Endometrium (tissue), 2 donors: ENCODE results near the gene TFEB.
"Not testable (repeated sequence)": the region's sequence is repeated elsewhere in the genome, so short reads cannot be mapped to it uniquely, and the experiment has no call there.

Experiments used
- FAIRE-seq: peaks from 2 replicates; lab custom pipeline; 2012; peaks lifted over from hg19 to GRCh38; lab: Jason Lieb, UNC
- donor health status: control.
- donor health status: control.

TFEB gene

GRCh38 chr6:41735427-41736185, at the start of gene TFEB:
Gene TFEB, minus strand, starts transcription at chr6:41735608. Its CDS starts 44,395 bp downstream, at chr6:41691213.
- FAIRE-seq = no peak

DNA sequence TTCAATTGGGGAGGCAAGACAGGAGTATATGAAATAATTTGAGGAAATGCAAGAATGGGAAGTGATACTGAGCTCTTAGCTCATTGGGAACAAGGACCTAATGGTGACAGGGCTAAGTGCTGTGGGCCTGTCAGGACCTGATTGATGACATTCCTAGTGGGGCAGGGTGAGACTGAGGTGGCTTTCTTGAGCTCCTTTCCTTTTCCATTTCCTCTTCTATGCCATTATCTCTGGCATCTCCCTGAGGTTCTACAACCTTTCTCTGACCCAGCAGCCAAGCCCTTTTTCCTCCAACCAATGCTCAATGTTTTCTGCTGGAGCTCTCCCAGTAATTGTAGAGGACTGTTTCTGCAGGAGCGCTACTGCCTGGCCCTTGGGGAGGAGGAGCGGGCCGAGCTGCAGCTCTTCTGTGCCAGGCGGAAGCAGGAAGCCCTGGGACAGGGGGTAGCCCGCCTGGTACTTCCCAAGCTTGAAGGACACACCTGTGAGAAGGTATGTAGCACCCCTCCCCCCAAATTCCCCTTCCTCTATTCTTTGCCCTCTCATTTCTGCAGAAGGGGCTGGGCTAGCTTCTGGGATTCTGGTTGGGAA, 49.3 kb upstream of the TFEB start:
- FAIRE-seq = no peak

- no peak for FAIRE-seq
Observed at GRCh38 chr6:41783106-41783780, 47.8 kb upstream of the TFEB start.

GRCh38 chr6:41781366-41781730, 45.9 kb upstream of the TFEB start:
- no peak for FAIRE-seq

DNA sequence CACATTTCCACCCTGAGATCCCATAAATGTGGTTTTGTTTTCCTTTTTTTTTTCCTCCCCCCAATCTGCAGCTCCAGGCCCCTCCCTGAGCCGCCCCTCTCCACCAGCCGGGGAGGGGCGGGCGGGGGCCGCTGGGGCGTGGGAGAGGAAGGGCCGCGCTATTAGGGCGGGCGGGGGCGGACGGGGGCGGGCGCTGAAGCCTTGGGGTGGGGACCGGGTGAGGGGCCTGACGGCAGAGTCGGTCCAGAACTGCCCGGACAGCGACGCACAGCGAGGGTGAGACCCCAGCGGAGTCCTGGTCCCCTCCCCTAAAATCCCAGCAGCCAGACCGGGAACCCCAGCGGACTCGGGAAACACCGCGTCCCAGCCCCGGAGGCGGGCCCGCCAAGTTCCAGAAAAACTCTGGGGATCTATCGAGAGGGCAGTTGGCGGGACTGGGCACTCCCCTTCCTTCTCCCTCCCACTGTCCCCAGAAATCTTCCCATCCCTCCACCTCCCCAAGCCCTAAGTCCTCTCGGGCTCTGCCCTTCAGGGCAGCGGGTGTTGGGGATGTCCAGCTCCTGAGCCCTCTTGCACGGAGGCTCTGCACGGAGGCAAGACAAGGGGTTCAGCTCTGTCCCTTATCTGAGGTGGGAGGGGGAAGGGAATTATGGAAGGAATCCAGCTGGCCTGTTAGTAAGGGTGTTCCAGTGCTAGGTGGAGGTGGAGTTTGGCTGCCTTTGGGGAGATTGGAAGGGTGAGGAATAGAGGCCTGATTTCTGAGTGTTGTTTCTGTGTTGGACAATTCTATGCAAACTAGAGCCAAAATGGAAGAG, 45.4 kb upstream of the TFEB start, which contains the start of gene PRICKLE4:
TSS of gene PRICKLE4 (plus strand) at position 232 of the 815 bp plus-strand sequence. CDS start 2,692 bp downstream, outside the sequence.
- FAIRE-seq = no peak

- no peak for FAIRE-seq
Observed at GRCh38 chr6:41779788-41780550, 44.6 kb upstream of the TFEB start, which contains the start of gene FRS3. Gene FRS3, minus strand, starts transcription at chr6:41779900. Its CDS starts 2,913 bp downstream, at chr6:41776987.

DNA sequence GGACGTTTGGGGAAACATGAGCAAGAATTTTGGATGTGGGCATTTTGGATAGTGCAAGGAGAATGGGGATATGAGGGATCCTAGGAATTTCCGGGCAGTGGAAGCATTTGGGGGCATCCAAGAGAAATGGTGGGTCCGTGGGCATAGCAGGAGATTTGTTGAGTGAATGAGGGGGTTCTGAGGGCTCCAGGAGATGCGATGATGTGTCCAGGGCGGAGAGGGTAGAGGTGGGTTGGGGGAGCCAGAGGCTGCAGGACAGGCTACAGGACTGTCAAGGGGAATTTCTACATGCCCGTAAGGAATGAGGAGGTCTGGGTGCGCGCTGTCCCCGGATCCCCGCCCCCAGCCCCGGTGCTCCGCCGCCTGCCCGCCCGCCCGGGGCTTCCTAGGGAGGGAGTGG, 43.9 kb upstream of the TFEB start:
- no peak for FAIRE-seq

DNA sequence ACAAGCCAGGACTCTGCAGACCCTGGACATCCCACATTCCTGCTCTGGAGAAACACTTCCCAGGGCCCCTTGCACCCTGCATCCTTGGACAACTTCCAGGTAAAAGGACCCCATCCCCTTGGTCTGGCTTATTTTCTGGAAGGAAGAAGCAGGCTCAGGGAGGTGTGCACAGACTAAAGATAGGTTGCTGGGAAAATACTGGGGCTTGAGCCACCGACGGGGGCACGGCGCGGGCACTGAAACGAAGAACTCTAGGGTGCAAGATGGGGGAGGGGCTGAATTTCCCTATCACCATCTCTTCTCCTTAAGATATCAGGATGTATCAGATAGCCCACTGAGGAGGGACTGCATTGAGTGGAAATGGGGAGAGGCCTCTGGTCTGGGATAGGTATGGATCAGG, 43.5 kb upstream of the TFEB start:
- FAIRE-seq = no peak

DNA sequence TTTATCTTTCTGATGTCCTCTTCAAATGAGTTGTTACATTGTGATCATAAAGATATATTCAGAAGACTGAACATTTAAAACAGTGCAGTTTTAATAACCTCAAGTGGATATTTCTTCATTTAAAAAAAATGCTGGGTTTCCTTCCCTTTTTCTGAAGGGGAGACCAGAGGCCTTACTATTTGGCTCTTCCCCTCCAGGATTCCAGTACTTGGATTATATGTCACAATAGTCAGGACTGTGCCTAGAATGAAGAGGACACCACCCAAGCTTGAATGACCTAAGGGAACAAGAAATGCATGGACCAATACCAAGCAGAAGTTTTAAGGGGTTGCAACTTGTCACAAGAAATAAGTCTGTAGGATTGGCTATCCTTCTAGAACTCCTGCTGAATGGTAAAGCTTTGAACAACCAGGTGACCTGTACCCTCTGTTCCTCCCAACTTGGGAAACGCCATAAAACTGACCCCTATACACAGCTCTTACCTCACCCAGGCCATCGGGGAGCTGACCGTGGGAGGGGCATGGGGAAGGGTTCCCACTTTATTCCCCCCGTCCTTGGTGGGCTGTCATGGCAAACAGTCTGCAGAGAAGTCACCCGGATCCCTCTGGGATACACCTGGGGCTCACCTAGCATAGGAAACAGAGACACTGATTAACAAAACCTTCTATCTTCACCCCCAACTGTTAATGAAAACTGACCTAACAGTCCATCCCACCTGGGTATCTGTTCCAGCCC, 42.3 kb upstream of the TFEB start:
- FAIRE-seq = no peak

GRCh38 chr6:41775293-41775882, 40.0 kb upstream of the TFEB start:
- FAIRE-seq = no peak

- FAIRE-seq = no peak
Observed at GRCh38 chr6:41774841-41775240, 39.4 kb upstream of the TFEB start.

DNA sequence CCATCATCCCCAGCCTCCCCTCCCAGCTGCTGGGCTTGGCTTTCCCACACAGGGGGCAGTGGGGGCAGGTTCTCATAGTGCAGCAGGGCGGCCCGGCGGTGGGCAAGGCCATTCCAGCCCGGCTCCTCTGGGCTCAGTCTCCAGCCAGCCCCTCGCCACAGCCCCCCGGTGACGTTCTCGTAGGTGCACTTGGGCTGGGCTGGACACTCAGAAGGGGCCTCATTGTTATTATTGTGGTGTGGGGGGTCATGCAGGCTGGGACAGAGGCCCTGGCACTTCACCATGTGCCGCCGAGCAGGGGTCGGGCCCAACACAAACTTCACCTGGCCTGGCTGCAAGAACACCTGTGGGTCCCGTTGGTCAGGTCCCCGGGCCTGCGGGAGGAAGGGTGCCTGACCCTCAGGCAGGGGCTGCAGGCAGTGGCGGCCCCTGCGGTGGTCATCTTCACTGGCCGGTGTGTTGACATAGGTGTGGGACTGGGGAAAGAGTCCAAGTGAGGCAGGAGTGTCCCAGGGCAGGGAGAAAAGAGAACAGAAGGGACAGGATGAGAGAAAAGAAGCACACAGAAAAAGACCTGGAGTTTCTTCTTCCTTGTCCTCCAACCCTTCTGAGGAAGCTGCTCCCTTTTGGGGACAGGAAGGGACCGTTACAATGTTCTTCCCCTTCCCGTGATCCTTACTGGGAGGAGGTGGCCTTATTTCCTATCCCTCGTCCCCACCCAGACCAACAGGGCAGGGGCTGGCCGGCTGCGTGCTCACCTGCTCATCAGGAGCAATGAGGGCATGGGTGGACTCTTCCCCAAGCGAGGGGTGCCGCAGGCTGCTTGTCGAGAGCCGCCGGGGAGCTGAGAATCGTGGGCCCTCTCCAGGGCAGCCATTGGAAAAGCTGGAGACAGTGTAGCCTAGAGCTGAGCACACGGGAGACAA, 35.9 kb upstream of the TFEB start:
- FAIRE-seq = no peak

GRCh38 chr6:41770381-41771057, 35.1 kb upstream of the TFEB start:
- no peak for FAIRE-seq

GRCh38 chr6:41769376-41769775, 34.0 kb upstream of the TFEB start:
- FAIRE-seq = no peak

DNA sequence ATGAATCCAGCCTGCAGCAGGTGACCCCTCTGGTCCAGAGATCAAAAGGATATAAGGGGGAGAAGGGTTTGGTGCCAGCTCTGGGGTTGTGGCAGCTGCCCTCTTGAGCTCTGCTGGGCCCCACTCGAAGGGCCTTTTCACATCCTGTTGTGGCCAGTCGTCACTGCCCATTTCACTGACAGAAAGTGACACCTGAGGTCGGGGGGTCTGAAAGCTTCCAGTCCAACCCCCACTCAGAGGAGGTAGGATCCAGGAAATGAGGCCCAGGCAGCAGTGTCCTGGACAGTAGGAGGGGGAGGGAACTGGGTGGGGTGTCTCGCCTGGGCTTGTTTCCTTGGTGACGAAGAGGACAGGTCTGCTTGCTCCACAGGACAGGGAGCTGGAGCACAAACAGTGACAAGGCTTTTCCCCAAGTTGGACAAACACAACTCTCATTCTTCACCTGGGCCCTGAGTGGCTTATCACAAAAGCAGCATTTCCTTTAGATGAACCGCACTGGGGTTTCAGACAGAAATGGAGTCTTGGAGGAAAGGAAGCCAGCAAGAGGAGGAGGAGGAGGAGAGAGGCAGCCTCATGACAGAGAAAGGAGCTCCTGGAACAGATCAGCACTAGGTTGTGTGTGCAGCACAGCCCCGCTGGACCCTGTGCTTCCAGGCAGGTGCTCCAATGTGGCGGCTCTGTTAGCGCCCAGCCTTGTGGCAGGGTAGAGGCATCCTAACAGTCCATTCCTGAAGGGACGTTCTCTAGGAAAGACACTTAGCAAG, 33.3 kb upstream of the TFEB start:
- FAIRE-seq = no peak

- no peak for FAIRE-seq
Observed at GRCh38 chr6:41767112-41767833, 31.9 kb upstream of the TFEB start.

DNA sequence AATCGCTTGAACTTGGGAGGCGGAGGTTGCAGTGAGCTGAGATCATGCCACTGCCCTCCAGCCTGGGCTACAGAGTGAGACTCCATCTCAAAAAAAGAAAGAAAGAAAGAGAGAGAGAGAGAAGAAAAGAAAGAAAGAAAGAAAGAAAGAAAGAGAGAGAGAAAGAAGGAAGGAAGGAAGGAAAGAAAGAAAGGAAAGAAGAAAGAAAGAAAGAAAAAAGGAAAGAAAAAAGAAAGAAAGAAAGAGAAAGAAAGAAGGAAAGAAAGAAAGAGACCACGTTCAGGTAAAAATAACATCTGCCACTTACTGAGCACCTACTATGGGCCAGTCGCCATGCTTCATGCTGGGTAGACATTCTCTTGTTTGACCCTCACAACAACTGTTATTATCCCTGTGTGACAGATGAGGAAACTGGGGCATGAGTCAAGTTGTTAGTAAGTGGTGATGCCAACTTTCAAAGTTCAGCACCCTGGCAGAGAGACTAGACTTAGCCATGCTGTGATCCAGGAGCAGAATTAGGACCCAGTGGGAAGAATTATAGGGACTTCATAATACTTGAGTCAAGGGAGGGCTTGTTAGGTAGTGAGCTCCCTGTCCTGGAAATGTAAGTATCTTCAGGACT, 30.7 kb upstream of the TFEB start:
- FAIRE-seq = not testable (repeated sequence)
